Esophagus squamous epithelium (tissue), 5 donors: ENCODE results near the gene CEMIP. TPM values are rescaled to one million over a fixed set of nuclear protein-coding genes. Genes with fewer than 3 reads are reported as not detected.

Experiments
- DNase-seq: peaks from one replicate; lab custom pipeline; 2025; lab: John Stamatoyannopoulos, UW
- H3K27ac ChIP-seq, 4 donors: fragments of 200-600 bp; sonication (generic); one replicate each; pipeline ENCODE4 v1.5.1; 2016 to 2019; ENCODE audit warnings: mild to moderate bottlenecking in 1 of 4
- H3K27me3 ChIP-seq, 4 donors: fragments of 200-600 bp; sonication (generic); 1 replicate in 3 of 4; 2 replicates in 1 of 4; pipeline versions ENCODE4 v1.5.1 to v1.6.0; 2017 to 2021; ENCODE audit warnings: antibody characterized with exemption in 1 of 4
- H3K36me3 ChIP-seq, 3 donors: fragments of 200-600 bp; sonication (generic); one replicate each; pipeline ENCODE4 v1.5.1; 2016 to 2019
- H3K4me1 ChIP-seq, 3 donors: fragments of 200-600 bp; sonication (generic); one replicate each; pipeline ENCODE4 v1.5.1; 2017 to 2019
- H3K4me3 ChIP-seq, 4 donors: fragments of 200-600 bp; sonication (generic); 1 replicate in 3 of 4; 2 replicates in 1 of 4; pipeline ENCODE4 v1.5.1; 2016 to 2019; ENCODE audit warnings: mild to moderate bottlenecking in 2 of 4, moderate library complexity in 1 of 4
- H3K9me3 ChIP-seq, 3 donors: fragments of 200-600 bp; sonication (generic); one replicate each; pipeline ENCODE4 v1.5.1; 2016 to 2019
- POLR2A ChIP-seq, 4 donors: fragments of 450-650 bp; IDR thresholded peaks; one replicate each; pipeline ENCODE4 v1.6.1; 2017; ENCODE audit warnings: antibody characterized with exemption in 4 of 4, mild to moderate bottlenecking in 4 of 4, moderate library complexity in 3 of 4
- WGBS, 2 donors: methylation state at CpG; one replicate each; pipeline ENCODE4 v1.1.5; 2018; 5-methylcytosine and 5-hydroxymethylcytosine counted together
- intact Hi-C: fragments of 100-400 bp; cut with DNase I; formaldehyde crosslinking; loops from one replicate; pipeline ENCODE4 v1.15.0; 2022
- total RNA-seq, 4 donors: library from RNA; depleted of rRNA; stranded (reverse); fragments of >200 nt; gene quantifications; one replicate each; pipeline ENCODE4 v1.1.0, GENCODE V29; 2016
- TF ChIP-seq, protein P1 (sequence below), 6 experiments: fragments of 450-650 bp in 4 of 6; fragments of 200-600 bp in 2 of 6; sonication (generic) in 2 of 6; IDR thresholded peaks; one replicate each; pipeline ENCODE4 v1.5.1; 2016 to 2019; ENCODE audit warnings: antibody characterized with exemption in 6 of 6, mild to moderate bottlenecking in 4 of 6, moderate library complexity in 4 of 6
- donor health status: DM: yes; HTN: yes; CAD: no.

The CEMIP gene
- total RNA-seq, 4 donors from 2014 or later = 2.8 to 13.5 (median 7.6) TPM

DNA sequence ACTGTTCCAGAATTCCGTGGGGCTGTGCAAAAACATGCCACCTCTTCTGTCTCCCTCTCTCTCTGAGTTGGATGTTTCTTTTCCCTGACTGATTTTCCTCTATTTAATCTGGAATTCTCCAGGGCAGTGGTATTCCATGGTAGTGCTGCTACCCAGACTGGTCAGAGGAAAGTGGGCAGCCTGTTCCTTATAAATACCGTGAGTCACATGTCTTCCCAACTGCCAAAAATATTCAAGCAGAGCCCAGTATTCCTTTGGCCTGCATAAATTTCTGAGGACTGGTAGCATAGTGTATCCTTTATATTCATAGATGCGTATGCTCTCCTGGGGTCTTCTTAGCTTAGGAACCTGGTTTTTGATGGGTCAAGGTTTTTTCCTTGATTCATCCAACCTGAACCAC, 40.9 kb downstream of the CEMIP start:
- Histone ChIP-seq H3K4me1 (peaks cover 0 to 6% (median 0%) of the 10 kb centered on the region in 3 donors), H3K36me3 (no peaks in the 10 kb centered on the region), H3K27me3 (no peaks in the 10 kb centered on the region), H3K4me3 (no peak overlapping the region), H3K27ac (no peak overlapping the region), H3K9me3 (no peaks in the 10 kb centered on the region)
- WGBS, 2 donors = 71 to 74% methylated on average over 3 of the region's 3 CpGs
- no peak for TF ChIP-seq POLR2A (IDR thresholded peaks at IDR 0.05)
- TF ChIP-seq, protein P1, sequence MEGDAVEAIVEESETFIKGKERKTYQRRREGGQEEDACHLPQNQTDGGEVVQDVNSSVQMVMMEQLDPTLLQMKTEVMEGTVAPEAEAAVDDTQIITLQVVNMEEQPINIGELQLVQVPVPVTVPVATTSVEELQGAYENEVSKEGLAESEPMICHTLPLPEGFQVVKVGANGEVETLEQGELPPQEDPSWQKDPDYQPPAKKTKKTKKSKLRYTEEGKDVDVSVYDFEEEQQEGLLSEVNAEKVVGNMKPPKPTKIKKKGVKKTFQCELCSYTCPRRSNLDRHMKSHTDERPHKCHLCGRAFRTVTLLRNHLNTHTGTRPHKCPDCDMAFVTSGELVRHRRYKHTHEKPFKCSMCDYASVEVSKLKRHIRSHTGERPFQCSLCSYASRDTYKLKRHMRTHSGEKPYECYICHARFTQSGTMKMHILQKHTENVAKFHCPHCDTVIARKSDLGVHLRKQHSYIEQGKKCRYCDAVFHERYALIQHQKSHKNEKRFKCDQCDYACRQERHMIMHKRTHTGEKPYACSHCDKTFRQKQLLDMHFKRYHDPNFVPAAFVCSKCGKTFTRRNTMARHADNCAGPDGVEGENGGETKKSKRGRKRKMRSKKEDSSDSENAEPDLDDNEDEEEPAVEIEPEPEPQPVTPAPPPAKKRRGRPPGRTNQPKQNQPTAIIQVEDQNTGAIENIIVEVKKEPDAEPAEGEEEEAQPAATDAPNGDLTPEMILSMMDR (IDR thresholded peaks at IDR 0.05) = no peak
- intact Hi-C loops = no loop called here
- no peak for DNase-seq

DNA sequence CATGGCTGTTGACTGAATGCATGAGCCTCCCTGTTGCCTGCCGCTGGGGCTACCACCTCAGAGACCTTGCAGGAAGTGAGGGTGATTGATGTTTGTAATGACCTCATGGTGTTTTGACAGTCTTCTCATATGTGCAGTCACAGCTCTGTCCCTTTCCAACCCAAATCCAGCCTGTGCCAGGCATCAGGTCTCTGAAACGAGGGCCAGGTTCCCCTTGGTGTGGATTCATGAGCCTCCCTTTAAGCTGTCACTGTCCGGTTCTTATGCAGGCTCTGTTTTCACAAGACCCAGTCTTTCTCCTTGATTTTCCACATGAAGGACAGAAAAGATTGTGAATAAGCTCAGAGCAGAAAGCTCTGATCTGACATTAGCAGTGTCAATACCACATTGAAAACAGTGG, 43.1 kb downstream of the CEMIP start:
- DNase-seq = no peak
- H3K27ac ChIP-seq = no peak overlapping the region
- peaks cover 0 to 9% (median 0%) of the 10 kb centered on the region in 4 donors for H3K27me3 ChIP-seq
- no peaks in the 10 kb centered on the region for H3K9me3 ChIP-seq
- H3K36me3 ChIP-seq = no peaks in the 10 kb centered on the region
- H3K4me3 ChIP-seq = no peak overlapping the region
- intact Hi-C loops = no loop called here
- peaks cover 0 to 10% (median 0%) of the 10 kb centered on the region in 3 donors for H3K4me1 ChIP-seq
- TF ChIP-seq, protein P1 (IDR thresholded peaks at IDR 0.05) = no peak
- TF ChIP-seq POLR2A (IDR thresholded peaks at IDR 0.05) = no peak
- 66 to 72% methylated on average over 2 of the region's 3 CpGs for WGBS, 2 donors

DNA sequence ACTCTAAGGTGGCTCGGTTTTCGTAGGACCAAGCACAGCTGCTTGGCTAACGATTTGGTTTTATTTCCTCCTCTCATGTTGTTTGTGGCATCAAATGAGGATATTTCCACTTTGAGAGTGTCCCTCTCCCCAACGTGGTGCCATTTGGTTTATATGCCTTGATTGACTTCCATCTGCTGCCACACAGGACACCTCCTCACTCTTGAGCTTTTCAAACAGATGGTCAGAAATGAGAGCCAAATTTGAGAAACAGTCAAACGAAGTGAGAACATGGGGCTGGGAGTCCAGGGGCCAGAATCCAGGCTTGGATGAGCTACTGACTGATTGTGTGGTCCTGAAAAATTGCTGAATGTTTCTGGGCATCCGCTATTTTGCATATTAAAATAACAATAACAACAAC, 43.5 kb downstream of the CEMIP start:
- intact Hi-C loops = no loop called here
- 71 to 81% methylated on average over 5 to 6 of the region's 6 CpGs for WGBS, 2 donors
- no peak for TF ChIP-seq POLR2A (IDR thresholded peaks at IDR 0.05)
- TF ChIP-seq, protein P1 (IDR thresholded peaks at IDR 0.05) = no peak
- Histone ChIP-seq H3K27me3 (peaks cover 0 to 10% (median 0%) of the 10 kb centered on the region in 4 donors), H3K36me3 (no peaks in the 10 kb centered on the region), H3K4me1 (peaks cover 0 to 10% (median 0%) of the 10 kb centered on the region in 3 donors), H3K27ac (no peak overlapping the region), H3K9me3 (no peaks in the 10 kb centered on the region), H3K4me3 (no peak overlapping the region)
- DNase-seq = no peak

DNA sequence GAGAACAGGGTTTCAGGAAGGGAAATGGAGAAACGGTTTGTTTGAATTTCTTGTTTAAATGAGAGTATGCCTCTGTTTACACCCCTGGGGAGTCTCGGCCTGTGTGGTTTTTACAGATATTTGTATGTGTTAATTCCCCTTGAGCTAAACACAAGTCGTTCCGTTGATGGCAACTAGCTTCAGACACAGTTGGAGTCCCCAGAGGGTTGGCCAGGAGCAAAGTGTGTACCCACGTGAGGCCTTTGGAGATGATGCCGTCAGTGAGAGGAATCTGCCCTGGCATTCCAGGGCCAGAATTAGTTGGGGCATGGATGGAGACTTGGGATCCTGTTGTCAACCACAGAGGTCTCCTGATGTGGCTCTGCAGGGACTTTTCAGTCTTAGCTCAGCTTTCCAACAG, 44.0 kb downstream of the CEMIP start:
- Histone ChIP-seq H3K27ac (no peak overlapping the region), H3K36me3 (no peaks in the 10 kb centered on the region), H3K9me3 (no peaks in the 10 kb centered on the region), H3K4me1 (peaks cover 0 to 10% (median 0%) of the 10 kb centered on the region in 3 donors), H3K27me3 (peaks cover 0 to 13% (median 0%) of the 10 kb centered on the region in 4 donors), H3K4me3 (no peak overlapping the region)
- WGBS, 2 donors = 61 to 78% methylated on average over 4 of the region's 6 CpGs
- TF ChIP-seq POLR2A (IDR thresholded peaks at IDR 0.05) = no peak
- TF ChIP-seq, protein P1 (IDR thresholded peaks at IDR 0.05) = no peak
- DNase-seq = no peak
- intact Hi-C loops = no loop called here

DNA sequence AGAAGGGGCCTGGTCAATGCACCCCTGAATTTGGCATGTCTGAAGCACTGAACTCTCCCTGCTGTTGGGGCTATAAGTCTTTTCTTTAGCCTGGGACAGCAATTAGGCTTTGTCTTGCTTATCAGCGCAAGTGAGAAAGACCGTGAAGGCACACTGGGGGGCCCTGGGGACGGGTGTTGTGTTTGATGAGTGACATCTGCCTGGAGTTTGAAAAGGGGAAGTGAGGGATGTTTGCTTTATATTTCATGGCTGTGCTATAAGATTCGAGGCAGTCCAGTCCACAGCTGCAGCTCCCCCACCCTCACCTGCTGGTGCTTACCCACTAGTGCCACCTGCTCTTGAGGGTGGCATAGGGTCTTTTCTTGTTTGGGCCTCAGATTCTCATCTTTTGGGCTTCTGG, 44.8 kb downstream of the CEMIP start:
- WGBS, 2 donors = 59 to 81% methylated on average over 4 of the region's 4 CpGs
- Histone ChIP-seq H3K27ac (no peak overlapping the region), H3K4me3 (no peak overlapping the region), H3K4me1 (peaks cover 0 to 10% (median 0%) of the 10 kb centered on the region in 3 donors), H3K27me3 (peaks cover 0 to 21% (median 0%) of the 10 kb centered on the region in 4 donors), H3K36me3 (no peaks in the 10 kb centered on the region), H3K9me3 (no peaks in the 10 kb centered on the region)
- intact Hi-C loops = no loop called here
- no peak for DNase-seq
- no peak for TF ChIP-seq POLR2A (IDR thresholded peaks at IDR 0.05)
- TF ChIP-seq, protein P1 (IDR thresholded peaks at IDR 0.05) = no peak
